Activated naive CD4-positive, alpha-beta T cell treated with anti-CD3 and anti-CD28 coated beads, Interleukin-2, amount 10 ng/mL, durations not matched to agents 7 days and 5 days (primary cell): ENCODE measurements around the gene PRKAG2.

Source experiments
- CTCF ChIA-PET: fragments of 350-600 bp; sonication (Branson Sonifier 250); formaldehyde crosslinking; loops from one replicate; lab custom pipeline; 2021; ENCODE audit warnings: antibody characterized with exemption; lab: Charles Lee
- DNase-seq: peaks from one replicate; pipeline ENCODE4 v3.0.0-alpha.2; 2020
- H3K27ac Mint-ChIP-seq: one replicate; pipeline ENCODE4 v1.8.0; 2021; ENCODE audit warnings: mild to moderate bottlenecking, moderate library complexity, mixed read lengths
- H3K27me3 Mint-ChIP-seq: one replicate; pipeline ENCODE4 v1.8.0; 2021; ENCODE audit warnings: mild to moderate bottlenecking, mixed read lengths
- H3K36me3 Mint-ChIP-seq: one replicate; pipeline ENCODE4 v1.8.0; 2021; ENCODE audit warnings: mixed read lengths
- H3K4me1 Mint-ChIP-seq: one replicate; pipeline ENCODE4 v1.8.0; 2021; ENCODE audit warnings: mixed read lengths
- H3K4me3 Mint-ChIP-seq: one replicate; pipeline ENCODE4 v1.8.0; 2021; ENCODE audit warnings: mild to moderate bottlenecking, moderate library complexity, mixed read lengths
- H3K9me3 Mint-ChIP-seq: one replicate; pipeline ENCODE4 v1.8.0; 2021; ENCODE audit warnings: mixed read lengths

PRKAG2 gene

DNA sequence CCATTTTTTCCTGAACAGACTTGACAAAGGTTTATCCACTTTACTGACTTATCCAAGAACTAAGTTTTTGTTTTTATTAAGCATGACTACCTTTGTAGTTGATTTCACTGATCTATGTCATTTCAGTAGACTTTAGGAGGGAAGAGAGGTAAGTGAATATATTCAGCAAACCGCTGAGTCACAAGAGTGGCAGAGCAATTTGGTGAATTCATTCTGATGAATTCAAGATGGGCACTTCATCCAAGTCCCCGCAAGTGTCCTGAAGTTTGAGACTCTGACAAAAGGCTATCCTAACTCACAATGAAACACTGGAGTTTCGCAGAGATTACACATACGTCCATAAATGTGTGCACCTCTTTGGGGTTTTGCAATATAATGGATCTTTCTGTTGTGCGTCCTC is 255.0 kb downstream of the PRKAG2 start:
- no peak overlapping the region for H3K4me3 Mint-ChIP-seq
- H3K27ac Mint-ChIP-seq: no peak overlapping the region
- CTCF ChIA-PET: interaction anchor here (1.6 to 4.0 kb wide), 2 partner anchors 9 to 11 kb away, joined by 4 to 15 read pairs; no protein-coding TSS in a partner anchor
- no peaks in the 10 kb centered on the region for H3K9me3 Mint-ChIP-seq
- peaks cover 5% of the 10 kb centered on the region for H3K4me1 Mint-ChIP-seq
- H3K36me3 Mint-ChIP-seq: no peaks in the 10 kb centered on the region
- no peaks in the 10 kb centered on the region for H3K27me3 Mint-ChIP-seq
- DNase-seq: no peak

- Mint-ChIP-seq H3K4me1 (no peaks in the 10 kb centered on the region), H3K4me3 (no peak overlapping the region), H3K27ac (no peak overlapping the region), H3K27me3 (no peaks in the 10 kb centered on the region), H3K9me3 (no peaks in the 10 kb centered on the region), H3K36me3 (no peaks in the 10 kb centered on the region)
- no peak for DNase-seq
- CTCF ChIA-PET: interaction anchor here (0.9 kb wide), 1 partner anchor 10 kb away, joined by 3 read pairs; no protein-coding TSS in a partner anchor
Observed at GRCh38 chr7:151616443-151617213, 260.3 kb downstream of the PRKAG2 start.

DNA sequence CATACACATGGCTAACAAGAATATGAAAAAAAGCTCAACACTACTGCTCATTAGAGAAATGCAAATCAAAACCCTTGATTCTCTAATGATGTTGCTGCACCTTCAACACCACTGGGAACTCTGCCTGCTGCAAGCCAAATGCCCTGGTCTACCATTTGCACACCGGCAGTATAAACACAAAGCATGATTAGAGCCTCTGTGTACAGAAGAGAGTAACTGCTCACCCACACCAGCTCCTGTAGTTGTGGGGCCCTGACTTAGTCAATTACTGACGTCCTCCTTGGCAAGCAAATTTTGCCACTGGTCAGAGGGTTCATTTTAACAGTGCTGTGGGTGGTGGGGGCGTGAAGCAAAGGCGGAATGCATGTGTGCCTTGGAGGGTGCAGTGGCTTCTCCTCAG is 261.1 kb downstream of the PRKAG2 start:
- Mint-ChIP-seq H3K4me1 (no peaks in the 10 kb centered on the region), H3K36me3 (no peaks in the 10 kb centered on the region), H3K4me3 (no peak overlapping the region), H3K27ac (no peak overlapping the region), H3K9me3 (no peaks in the 10 kb centered on the region), H3K27me3 (no peaks in the 10 kb centered on the region)
- DNase-seq: no peak
- CTCF ChIA-PET: no interaction called here

GRCh38 chr7:151615058-151615457 is 261.9 kb downstream of the PRKAG2 start:
- CTCF ChIA-PET: no interaction called here
- no peaks in the 10 kb centered on the region for H3K36me3 Mint-ChIP-seq
- H3K4me1 Mint-ChIP-seq: no peaks in the 10 kb centered on the region
- no peaks in the 10 kb centered on the region for H3K27me3 Mint-ChIP-seq
- H3K9me3 Mint-ChIP-seq: no peaks in the 10 kb centered on the region
- no peak overlapping the region for H3K4me3 Mint-ChIP-seq
- no peak for DNase-seq
- H3K27ac Mint-ChIP-seq: no peak overlapping the region

DNA sequence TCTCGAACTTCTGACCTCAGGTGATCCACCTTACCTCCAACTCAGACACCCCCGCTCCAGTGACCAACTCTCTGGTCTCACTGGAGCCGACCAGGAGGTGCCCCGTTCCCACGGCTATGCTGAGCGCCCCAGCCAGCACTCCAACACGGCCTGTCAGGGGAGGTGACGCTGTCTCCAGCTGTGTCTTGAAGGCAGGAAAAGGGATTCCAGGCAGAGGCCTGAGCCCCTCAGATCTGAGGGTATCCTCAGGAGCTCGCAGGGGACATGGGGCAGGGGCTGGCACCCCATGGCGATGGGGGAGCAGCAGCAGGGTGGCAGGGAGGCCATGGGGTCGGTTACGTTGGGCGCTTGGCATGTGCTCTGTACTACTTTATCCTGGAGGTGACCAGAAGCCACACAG is 262.9 kb downstream of the PRKAG2 start:
- H3K27me3 Mint-ChIP-seq: no peaks in the 10 kb centered on the region
- DNase-seq: no peak
- CTCF ChIA-PET: no interaction called here
- H3K9me3 Mint-ChIP-seq: no peaks in the 10 kb centered on the region
- no peaks in the 10 kb centered on the region for H3K36me3 Mint-ChIP-seq
- no peaks in the 10 kb centered on the region for H3K4me1 Mint-ChIP-seq
- no peak overlapping the region for H3K4me3 Mint-ChIP-seq
- no peak overlapping the region for H3K27ac Mint-ChIP-seq

- Mint-ChIP-seq H3K9me3 (no peaks in the 10 kb centered on the region), H3K36me3 (no peaks in the 10 kb centered on the region), H3K4me3 (no peak overlapping the region), H3K4me1 (no peaks in the 10 kb centered on the region), H3K27me3 (no peaks in the 10 kb centered on the region), H3K27ac (peak overlapping the region; percentile 16)
- DNase-seq: no peak
- CTCF ChIA-PET: interaction anchor here (1.2 kb wide), 1 partner anchor 9 kb away, joined by 3 read pairs; no protein-coding TSS in a partner anchor
Observed at GRCh38 chr7:151611878-151612277, 265.0 kb downstream of the PRKAG2 start.

DNA sequence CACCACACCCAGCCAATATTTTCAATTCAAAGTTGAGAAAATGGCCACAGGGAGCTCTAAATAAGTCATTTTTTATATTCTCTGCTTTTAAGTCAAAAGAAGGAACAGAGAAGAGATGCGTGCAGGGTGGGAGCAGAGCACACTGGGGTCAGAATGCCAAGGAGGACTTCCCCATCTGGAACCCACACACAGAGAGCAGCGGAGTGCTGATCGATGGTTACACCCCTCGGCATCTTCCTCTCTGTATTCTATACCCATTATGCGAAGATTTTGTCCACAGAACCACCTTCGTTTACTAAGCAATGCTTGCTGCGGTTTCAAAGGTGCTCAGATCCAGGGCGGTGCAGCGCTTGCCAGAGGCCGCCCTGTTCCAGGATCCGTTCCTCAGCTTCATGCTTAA is 265.9 kb downstream of the PRKAG2 start:
- H3K27ac Mint-ChIP-seq: no peak overlapping the region
- H3K9me3 Mint-ChIP-seq: no peaks in the 10 kb centered on the region
- CTCF ChIA-PET: interaction anchor here (0.6 kb wide), 1 partner anchor 99 kb away, joined by 4 read pairs; no protein-coding TSS in a partner anchor
- H3K4me1 Mint-ChIP-seq: no peaks in the 10 kb centered on the region
- no peaks in the 10 kb centered on the region for H3K36me3 Mint-ChIP-seq
- DNase-seq: no peak
- H3K27me3 Mint-ChIP-seq: no peaks in the 10 kb centered on the region
- H3K4me3 Mint-ChIP-seq: no peak overlapping the region

GRCh38 chr7:151608031-151608551 is 268.8 kb downstream of the PRKAG2 start:
- Mint-ChIP-seq H3K4me3 (no peak overlapping the region), H3K36me3 (peaks cover 2% of the 10 kb centered on the region), H3K9me3 (peaks cover 2% of the 10 kb centered on the region), H3K27me3 (no peaks in the 10 kb centered on the region), H3K4me1 (no peaks in the 10 kb centered on the region), H3K27ac (no peak overlapping the region)
- CTCF ChIA-PET: no interaction called here
- no peak for DNase-seq

- Mint-ChIP-seq H3K4me1 (no peaks in the 10 kb centered on the region), H3K36me3 (peaks cover 2% of the 10 kb centered on the region), H3K9me3 (peaks cover 2% of the 10 kb centered on the region), H3K27ac (no peak overlapping the region), H3K27me3 (no peaks in the 10 kb centered on the region), H3K4me3 (no peak overlapping the region)
- DNase-seq: no peak
- CTCF ChIA-PET: no interaction called here
Observed at GRCh38 chr7:151607464-151607867, 269.4 kb downstream of the PRKAG2 start.

GRCh38 chr7:151603951-151604350 is 273.0 kb downstream of the PRKAG2 start:
- Mint-ChIP-seq H3K27me3 (no peaks in the 10 kb centered on the region), H3K4me1 (no peaks in the 10 kb centered on the region), H3K4me3 (no peak overlapping the region), H3K9me3 (peaks cover 2% of the 10 kb centered on the region), H3K27ac (no peak overlapping the region), H3K36me3 (peaks cover 2% of the 10 kb centered on the region)
- no peak for DNase-seq
- CTCF ChIA-PET: interaction anchor here (0.6 kb wide), 1 partner anchor 29 kb away, joined by 3 read pairs; no protein-coding TSS in a partner anchor

DNA sequence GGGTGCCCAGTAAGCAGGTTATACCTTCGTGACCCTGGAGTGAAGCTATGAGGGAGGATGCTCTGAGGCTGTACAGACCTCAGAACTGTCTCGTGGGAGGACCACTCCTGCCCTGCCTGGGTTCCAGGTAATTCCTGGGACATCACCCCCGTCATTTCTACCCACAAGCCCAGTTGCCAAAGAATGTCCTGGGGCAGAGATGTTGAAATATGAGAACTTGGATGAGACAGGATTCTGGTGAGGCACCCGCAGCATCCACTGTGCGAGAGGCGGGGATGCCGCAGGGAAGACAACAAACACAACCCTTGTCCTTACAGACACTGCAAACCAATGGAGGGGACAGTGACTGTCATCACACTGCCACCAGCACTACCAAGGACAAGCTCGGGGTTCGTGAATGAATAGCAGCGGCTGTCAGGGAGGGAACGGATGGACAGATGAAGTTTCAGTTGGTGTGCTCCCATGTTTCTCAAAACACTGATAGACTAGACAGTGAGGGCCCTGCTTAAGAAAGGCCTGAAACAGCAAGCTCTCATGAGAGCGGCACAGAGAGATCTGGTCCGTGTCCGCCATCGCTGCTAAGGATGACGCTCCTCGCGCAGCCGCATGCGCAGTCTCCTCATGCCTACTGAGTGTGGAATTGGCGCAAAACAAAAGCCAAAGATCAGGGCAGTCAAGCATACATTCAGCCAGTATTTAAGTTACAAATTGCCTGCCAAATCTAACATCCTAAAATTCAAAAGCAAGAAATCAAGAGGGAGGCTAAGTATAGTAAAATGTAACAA is 275.2 kb downstream of the PRKAG2 start:
- no peaks in the 10 kb centered on the region for H3K27me3 Mint-ChIP-seq
- no peaks in the 10 kb centered on the region for H3K4me1 Mint-ChIP-seq
- no peak overlapping the region for H3K27ac Mint-ChIP-seq
- DNase-seq: no peak
- H3K9me3 Mint-ChIP-seq: peaks cover 2% of the 10 kb centered on the region
- H3K36me3 Mint-ChIP-seq: peaks cover 2% of the 10 kb centered on the region
- CTCF ChIA-PET: no interaction called here
- H3K4me3 Mint-ChIP-seq: no peak overlapping the region

GRCh38 chr7:151600331-151600730 is 276.6 kb downstream of the PRKAG2 start:
- Mint-ChIP-seq H3K36me3 (peaks cover 2% of the 10 kb centered on the region), H3K9me3 (peaks cover 2% of the 10 kb centered on the region), H3K4me3 (no peak overlapping the region), H3K27ac (no peak overlapping the region), H3K27me3 (no peaks in the 10 kb centered on the region), H3K4me1 (no peaks in the 10 kb centered on the region)
- no peak for DNase-seq
- CTCF ChIA-PET: no interaction called here

DNA sequence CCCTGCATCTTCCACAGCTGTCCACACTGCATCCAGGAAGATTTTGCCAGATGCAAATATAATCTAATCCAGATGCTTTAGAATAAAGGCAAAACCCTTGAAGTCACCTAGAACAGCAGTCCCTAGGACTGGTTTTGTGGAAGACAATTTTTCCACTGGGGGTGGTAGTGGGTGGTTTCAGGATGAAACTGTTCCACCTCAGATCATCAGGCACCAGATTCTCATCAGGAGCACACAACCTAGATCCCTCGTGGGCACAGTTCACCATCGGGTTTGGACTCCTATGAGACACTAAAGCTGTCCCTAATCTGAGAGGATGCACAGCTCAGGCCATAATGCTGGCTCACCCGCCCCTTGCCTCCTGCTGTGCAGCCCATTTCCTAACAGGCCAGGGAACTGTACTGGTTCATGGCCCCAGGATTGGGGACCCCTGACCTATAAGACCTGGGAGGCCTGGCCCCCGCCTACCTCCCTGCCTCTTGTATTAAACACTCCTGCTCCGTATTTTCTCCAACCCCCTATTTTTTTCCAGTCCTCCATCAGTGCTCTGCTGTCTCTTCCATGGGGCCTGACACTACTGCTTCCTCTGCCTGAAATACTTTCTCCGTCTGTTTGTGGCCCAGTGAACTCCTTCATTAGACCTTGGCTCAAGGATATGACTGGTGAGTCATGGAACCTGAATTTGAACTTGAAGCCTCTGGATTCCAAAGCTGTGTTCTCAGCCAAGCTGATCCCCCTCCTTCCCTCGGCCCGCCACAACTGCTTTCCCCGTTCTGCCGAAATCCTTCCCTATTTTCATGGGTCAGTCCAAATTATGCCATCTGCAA is 277.3 kb downstream of the PRKAG2 start:
- Mint-ChIP-seq H3K4me1 (no peaks in the 10 kb centered on the region), H3K4me3 (no peak overlapping the region), H3K36me3 (peaks cover 2% of the 10 kb centered on the region), H3K9me3 (peaks cover 2% of the 10 kb centered on the region), H3K27me3 (no peaks in the 10 kb centered on the region), H3K27ac (no peak overlapping the region)
- CTCF ChIA-PET: no interaction called here
- DNase-seq: no peak
